Measurements from ENCODE around the gene PRPF8. TPM values are rescaled to one million over a fixed set of nuclear protein-coding genes. Genes with fewer than 3 reads are reported as not detected.

PRPF8 gene
- total and polyA plus RNA-seq, 2 experiments from 2014 or later, result 72.2 to 93.8 TPM

GRCh38 chr17:1644493-1645206, 40.0 kb downstream of the PRPF8 start:
- Histone ChIP-seq H3K4me3 (no peak overlapping the region), H3K27ac (no peak overlapping the region), H3F3A (ENCODE audit: insufficient read depth) (no peaks in the 10 kb centered on the region), H4K20me1 (ENCODE audit: insufficient read depth) (no peaks in the 10 kb centered on the region), H3K27me3 (replicated peaks; ENCODE audit: insufficient read depth) (no peaks in the 10 kb centered on the region), H3K4me2 (ENCODE audit: unreplicated experiment) (no peak overlapping the region), H3K9me3 (ENCODE audit: low read depth) (no peaks in the 10 kb centered on the region), H2AFZ (no peak overlapping the region), H3K4me1 (ENCODE audit: insufficient read depth) (peaks cover 8% of the 10 kb centered on the region; the same call in 1 of the 2 replicates), H3K9ac (no peak overlapping the region), H3K79me2 (ENCODE audit: insufficient read depth) (no peaks in the 10 kb centered on the region), H3K9me2 (ENCODE audit: insufficient read depth) (no peaks in the 10 kb centered on the region), H3K36me3 (ENCODE audit: low read depth) (no peaks in the 10 kb centered on the region)
- in situ Hi-C loops (cut with MboI), result no loop called here
- no peak for TF ChIP-seq EZH2phosphoT487 (IDR thresholded peaks at IDR 0.05; ENCODE audit: insufficient read depth, low read depth)
- no peak for TF ChIP-seq EZH2 (IDR thresholded peaks at IDR 0.05; ENCODE audit: insufficient read depth, poor library complexity, severe bottlenecking)
- 78 to 82% methylated on average over 14 to 15 of the region's 15 CpGs for WGBS, 2 experiments (ENCODE audit: low coverage in 1 of 2, low lambda C conversion rate in 2 of 2, missing lambda C conversion rate in 2 of 2)
- DNase-seq, result peak; percentile 66

GRCh38 chr17:1643999-1644492, 40.6 kb downstream of the PRPF8 start:
- H3K9ac ChIP-seq, result no peak overlapping the region
- 63 to 70% methylated on average over 5 to 13 of the region's 13 CpGs for WGBS, 2 experiments (ENCODE audit: low coverage in 1 of 2, low lambda C conversion rate in 2 of 2, missing lambda C conversion rate in 2 of 2)
- H3K27me3 ChIP-seq (replicated peaks; ENCODE audit: insufficient read depth), result no peaks in the 10 kb centered on the region
- H3K27ac ChIP-seq, result no peak overlapping the region
- H3K4me2 ChIP-seq (ENCODE audit: unreplicated experiment), result peak overlapping the region; percentile 88
- H3F3A ChIP-seq (ENCODE audit: insufficient read depth), result no peaks in the 10 kb centered on the region
- H2AFZ ChIP-seq, result peak overlapping the region; percentile 66
- in situ Hi-C loops (cut with MboI), result no loop called here
- peak overlapping the region; percentile 59; the same call in 1 of the 2 replicates for H3K4me3 ChIP-seq
- no peak for TF ChIP-seq EZH2phosphoT487 (IDR thresholded peaks at IDR 0.05; ENCODE audit: insufficient read depth, low read depth)
- no peak for TF ChIP-seq EZH2 (IDR thresholded peaks at IDR 0.05; ENCODE audit: insufficient read depth, poor library complexity, severe bottlenecking)
- no peaks in the 10 kb centered on the region for H3K9me2 ChIP-seq (ENCODE audit: insufficient read depth)
- H3K36me3 ChIP-seq (ENCODE audit: low read depth), result no peaks in the 10 kb centered on the region
- no peaks in the 10 kb centered on the region for H4K20me1 ChIP-seq (ENCODE audit: insufficient read depth)
- no peaks in the 10 kb centered on the region for H3K9me3 ChIP-seq (ENCODE audit: low read depth)
- H3K79me2 ChIP-seq (ENCODE audit: insufficient read depth), result no peaks in the 10 kb centered on the region
- H3K4me1 ChIP-seq (ENCODE audit: insufficient read depth), result peaks cover 8% of the 10 kb centered on the region; the same call in 1 of the 2 replicates
- no peak for DNase-seq

- 2 to 4% methylated on average over 46 to 73 of the region's 90 CpGs for WGBS, 2 experiments (ENCODE audit: low coverage in 1 of 2, low lambda C conversion rate in 2 of 2, missing lambda C conversion rate in 2 of 2)
- Histone ChIP-seq H3K9ac (peak overlapping the region; percentile 1; the same call in 1 of the 2 replicates), H3K9me3 (ENCODE audit: low read depth) (no peaks in the 10 kb centered on the region), H3K4me3 (peak overlapping the region; percentile 59), H3K36me3 (ENCODE audit: low read depth) (no peaks in the 10 kb centered on the region), H3K9me2 (ENCODE audit: insufficient read depth) (no peaks in the 10 kb centered on the region), H3K27ac (no peak overlapping the region), H4K20me1 (ENCODE audit: insufficient read depth) (no peaks in the 10 kb centered on the region), H2AFZ (peak overlapping the region; percentile 66), H3K4me2 (ENCODE audit: unreplicated experiment) (peak overlapping the region; percentile 88), H3K27me3 (replicated peaks; ENCODE audit: insufficient read depth) (no peaks in the 10 kb centered on the region), H3K4me1 (ENCODE audit: insufficient read depth) (peaks cover 8% of the 10 kb centered on the region; the same call in 1 of the 2 replicates), H3F3A (ENCODE audit: insufficient read depth) (no peaks in the 10 kb centered on the region), H3K79me2 (ENCODE audit: insufficient read depth) (no peaks in the 10 kb centered on the region)
- in situ Hi-C loops (cut with MboI), result no loop called here
- peak; percentile 59 for DNase-seq
- TF ChIP-seq EZH2 (IDR thresholded peaks at IDR 0.05; ENCODE audit: insufficient read depth, poor library complexity, severe bottlenecking) (no peak), EZH2phosphoT487 (IDR thresholded peaks at IDR 0.05; ENCODE audit: insufficient read depth, low read depth) (no peak)
These were observed 41.2 kb downstream of the PRPF8 start for GRCh38 chr17:1643293-1643998.

- Histone ChIP-seq H3F3A (ENCODE audit: insufficient read depth) (no peaks in the 10 kb centered on the region), H3K79me2 (ENCODE audit: insufficient read depth) (no peaks in the 10 kb centered on the region), H3K27ac (no peak overlapping the region), H3K9me3 (ENCODE audit: low read depth) (no peaks in the 10 kb centered on the region), H3K9me2 (ENCODE audit: insufficient read depth) (no peaks in the 10 kb centered on the region), H3K9ac (no peak overlapping the region), H2AFZ (no peak overlapping the region), H4K20me1 (ENCODE audit: insufficient read depth) (no peaks in the 10 kb centered on the region), H3K36me3 (ENCODE audit: low read depth) (no peaks in the 10 kb centered on the region), H3K4me3 (no peak overlapping the region), H3K4me2 (ENCODE audit: unreplicated experiment) (no peak overlapping the region), H3K27me3 (replicated peaks; ENCODE audit: insufficient read depth) (no peaks in the 10 kb centered on the region), H3K4me1 (ENCODE audit: insufficient read depth) (peaks cover 8% of the 10 kb centered on the region; the same call in 1 of the 2 replicates)
- DNase-seq, result no peak
- WGBS, 2 experiments (ENCODE audit: low coverage in 1 of 2, low lambda C conversion rate in 2 of 2, missing lambda C conversion rate in 2 of 2), result 63 to 66% methylated on average over 12 of the region's 12 CpGs
- TF ChIP-seq EZH2phosphoT487 (IDR thresholded peaks at IDR 0.05; ENCODE audit: insufficient read depth, low read depth) (no peak), EZH2 (IDR thresholded peaks at IDR 0.05; ENCODE audit: insufficient read depth, poor library complexity, severe bottlenecking) (no peak)
- in situ Hi-C loops (cut with MboI), result no loop called here
These were observed 43.6 kb downstream of the PRPF8 start for GRCh38 chr17:1641065-1641403.

Data from GM23248 (cell line).